Body of pancreas (tissue), 4 donors: ENCODE measurements around the gene RNF222.

Experiments
- POLR2A ChIP-seq, 3 donors: fragments of 450-650 bp; IDR thresholded peaks; one replicate each; pipeline ENCODE4 v1.6.1; 2016; ENCODE audit warnings: antibody characterized with exemption in 3 of 3, mild to moderate bottlenecking in 2 of 3
- TF ChIP-seq, protein P1 (sequence below), 7 experiments: fragments of 450-650 bp in 4 of 7; fragments of 200-600 bp in 3 of 7; sonication (generic) in 3 of 7; IDR thresholded peaks; one replicate each; pipeline ENCODE4 v1.5.1; 2016 to 2019; ENCODE audit warnings: antibody characterized with exemption in 7 of 7

DNA sequence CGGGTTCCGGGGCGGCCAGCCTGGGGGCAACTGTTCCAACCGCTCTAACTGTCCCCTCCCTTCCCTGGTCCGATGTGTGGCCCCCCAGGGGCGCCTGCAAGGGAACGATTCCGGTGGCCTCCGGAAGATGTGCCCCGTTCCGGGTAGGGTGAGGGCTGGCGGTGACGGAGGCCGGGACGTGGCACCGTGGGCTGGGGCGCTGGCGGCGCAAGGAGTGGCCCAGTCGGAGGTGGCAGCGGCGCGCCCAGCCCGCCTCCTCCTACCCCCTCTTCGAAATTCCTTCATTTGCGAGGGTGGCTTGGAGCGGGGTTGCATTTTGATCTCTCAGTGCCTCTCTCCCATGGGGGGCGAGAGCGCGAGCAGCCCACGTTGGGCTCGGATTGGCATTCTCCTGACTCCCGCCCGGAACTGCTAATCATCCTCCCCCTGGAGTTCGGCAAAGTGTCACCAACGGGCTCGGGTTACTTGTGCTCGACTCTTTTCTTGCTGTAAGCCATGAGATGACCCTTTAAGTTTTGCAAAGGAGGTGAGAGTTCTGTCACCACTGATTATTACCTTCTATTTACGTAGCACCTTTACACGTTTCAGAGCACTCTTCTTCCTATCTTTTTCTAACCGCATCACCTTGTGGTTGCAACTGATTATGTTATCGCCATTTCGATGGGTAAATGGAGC is 38.7 kb upstream of the RNF222 start:
- TF ChIP-seq, protein P1, sequence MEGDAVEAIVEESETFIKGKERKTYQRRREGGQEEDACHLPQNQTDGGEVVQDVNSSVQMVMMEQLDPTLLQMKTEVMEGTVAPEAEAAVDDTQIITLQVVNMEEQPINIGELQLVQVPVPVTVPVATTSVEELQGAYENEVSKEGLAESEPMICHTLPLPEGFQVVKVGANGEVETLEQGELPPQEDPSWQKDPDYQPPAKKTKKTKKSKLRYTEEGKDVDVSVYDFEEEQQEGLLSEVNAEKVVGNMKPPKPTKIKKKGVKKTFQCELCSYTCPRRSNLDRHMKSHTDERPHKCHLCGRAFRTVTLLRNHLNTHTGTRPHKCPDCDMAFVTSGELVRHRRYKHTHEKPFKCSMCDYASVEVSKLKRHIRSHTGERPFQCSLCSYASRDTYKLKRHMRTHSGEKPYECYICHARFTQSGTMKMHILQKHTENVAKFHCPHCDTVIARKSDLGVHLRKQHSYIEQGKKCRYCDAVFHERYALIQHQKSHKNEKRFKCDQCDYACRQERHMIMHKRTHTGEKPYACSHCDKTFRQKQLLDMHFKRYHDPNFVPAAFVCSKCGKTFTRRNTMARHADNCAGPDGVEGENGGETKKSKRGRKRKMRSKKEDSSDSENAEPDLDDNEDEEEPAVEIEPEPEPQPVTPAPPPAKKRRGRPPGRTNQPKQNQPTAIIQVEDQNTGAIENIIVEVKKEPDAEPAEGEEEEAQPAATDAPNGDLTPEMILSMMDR (IDR thresholded peaks at IDR 0.05) = peak in 1 of 7 experiments; percentile 23
- peak in 1 of 3 donors; percentile 31 for TF ChIP-seq POLR2A (IDR thresholded peaks at IDR 0.05)
